Measurements from ENCODE around the gene MYOD1. TPM values are rescaled to one million over a fixed set of nuclear protein-coding genes. Genes with fewer than 3 reads are reported as not detected.

MYOD1 gene
- polyA plus RNA-seq, 4 donors = 0.15 TPM; not detected in 3

DNA sequence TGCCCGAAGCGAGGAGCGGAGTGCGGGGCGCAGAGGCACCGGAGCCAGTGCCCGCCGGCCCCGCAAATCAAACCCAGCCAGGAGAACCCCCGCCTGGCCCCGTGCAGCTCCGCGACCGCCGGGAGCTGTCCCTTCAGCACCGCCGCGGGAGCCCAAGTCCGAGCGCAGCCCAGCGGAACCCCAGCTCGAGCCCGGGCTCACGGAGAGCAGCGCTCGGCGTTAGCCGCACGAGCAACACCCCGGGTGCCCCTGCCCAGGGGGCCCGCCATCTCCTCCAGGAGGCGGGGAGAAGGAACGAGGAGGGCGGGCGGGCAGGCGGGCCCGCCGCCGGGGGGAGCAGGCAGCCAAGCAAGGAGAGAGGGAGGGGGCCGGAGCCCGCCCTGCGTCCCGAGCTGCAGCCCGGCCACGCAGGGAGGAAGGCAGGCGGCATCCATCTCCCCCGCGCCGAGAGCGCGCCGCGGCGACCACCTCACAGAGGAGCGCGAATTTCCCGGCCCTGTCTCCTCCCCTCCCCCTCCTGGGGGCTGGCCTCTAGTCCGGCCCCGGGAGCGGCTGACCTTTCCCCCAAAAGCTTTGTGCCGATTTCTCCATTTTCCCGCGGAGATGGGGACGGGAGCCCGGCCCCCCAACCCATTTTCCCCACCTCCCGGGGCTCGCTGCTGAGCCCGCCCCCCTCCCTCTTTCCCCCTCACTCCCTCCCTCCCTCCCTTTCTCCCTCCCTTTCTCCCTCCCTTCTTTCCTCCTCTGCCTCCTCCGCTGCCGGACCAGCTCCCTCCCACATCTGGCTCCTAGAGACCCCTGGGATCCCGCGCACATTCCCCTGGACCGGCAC is 15.8 kb downstream of the MYOD1 start:
- 2% methylated on average over 47 to 73 of the region's 73 CpGs for WGBS, 3 donors
- Histone ChIP-seq H3K36me3 (ENCODE audit: control insufficient read depth in 3 of 3, insufficient read depth in 2 of 3, low read depth in 1 of 3, low read length in 3 of 3) (no peaks in the 10 kb centered on the region), H3K27ac (ENCODE audit: low read depth in 1 of 3, low read length in 2 of 3) (no peak overlapping the region), H3K4me3 (ENCODE audit: low read depth in 1 of 3, low read length in 3 of 3) (peak overlapping the region in 2 of 3 donors; percentile 18 to 41), H3K4me1 (ENCODE audit: control insufficient read depth in 3 of 3, insufficient read depth in 2 of 3, low read depth in 1 of 3, low read length in 2 of 3) (peaks cover 0 to 4% (median 0%) of the 10 kb centered on the region in 3 donors), H3K9me3 (ENCODE audit: control insufficient read depth in 2 of 2, insufficient read depth in 1 of 2, low read depth in 1 of 2, low read length in 1 of 2) (no peaks in the 10 kb centered on the region), H3K27me3 (ENCODE audit: control insufficient read depth in 3 of 3, insufficient read depth in 3 of 3, low read length in 3 of 3) (peaks cover 10 to 77% (median 39%) of the 10 kb centered on the region in 3 donors)
- FAIRE-seq (no peak), DNase-seq (peak; percentile 38 to 90)

DNA sequence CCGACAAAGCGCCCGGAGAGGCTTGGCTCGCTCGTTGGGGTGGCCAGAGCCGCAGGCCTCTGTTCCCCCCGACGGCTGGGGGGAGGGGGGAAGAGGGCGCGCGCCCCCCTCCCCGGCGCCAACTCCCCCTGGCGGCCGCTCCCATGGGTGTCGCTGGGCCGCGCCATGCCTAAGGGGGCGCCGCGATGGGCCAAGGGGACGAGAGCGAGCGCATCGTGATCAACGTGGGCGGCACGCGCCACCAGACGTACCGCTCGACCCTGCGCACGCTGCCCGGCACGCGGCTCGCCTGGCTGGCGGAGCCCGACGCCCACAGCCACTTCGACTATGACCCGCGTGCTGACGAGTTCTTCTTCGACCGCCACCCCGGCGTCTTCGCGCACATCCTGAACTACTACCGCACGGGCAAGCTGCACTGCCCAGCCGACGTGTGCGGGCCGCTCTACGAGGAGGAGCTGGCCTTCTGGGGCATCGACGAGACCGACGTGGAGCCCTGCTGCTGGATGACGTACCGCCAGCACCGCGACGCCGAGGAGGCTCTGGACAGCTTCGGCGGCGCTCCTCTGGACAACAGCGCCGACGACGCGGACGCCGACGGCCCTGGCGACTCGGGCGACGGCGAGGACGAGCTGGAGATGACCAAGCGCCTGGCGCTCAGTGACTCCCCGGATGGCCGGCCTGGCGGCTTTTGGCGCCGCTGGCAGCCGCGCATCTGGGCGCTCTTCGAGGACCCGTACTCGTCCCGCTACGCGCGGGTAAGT is 16.6 kb downstream of the MYOD1 start:
- Histone ChIP-seq H3K4me3 (ENCODE audit: low read depth in 1 of 3, low read length in 3 of 3) (peak overlapping the region in 1 of 3 donors; percentile 18), H3K27ac (ENCODE audit: low read depth in 1 of 3, low read length in 2 of 3) (no peak overlapping the region), H3K27me3 (ENCODE audit: control insufficient read depth in 3 of 3, insufficient read depth in 3 of 3, low read length in 3 of 3) (peaks cover 10 to 73% (median 39%) of the 10 kb centered on the region in 3 donors), H3K9me3 (ENCODE audit: control insufficient read depth in 2 of 2, insufficient read depth in 1 of 2, low read depth in 1 of 2, low read length in 1 of 2) (no peaks in the 10 kb centered on the region), H3K4me1 (ENCODE audit: control insufficient read depth in 3 of 3, insufficient read depth in 2 of 3, low read depth in 1 of 3, low read length in 2 of 3) (peaks cover 0 to 4% (median 0%) of the 10 kb centered on the region in 3 donors), H3K36me3 (ENCODE audit: control insufficient read depth in 3 of 3, insufficient read depth in 2 of 3, low read depth in 1 of 3, low read length in 3 of 3) (no peaks in the 10 kb centered on the region)
- FAIRE-seq (no peak), DNase-seq (peak in 1 of 2 donors; percentile 28)
- WGBS, 3 donors = 13 to 21% (median 20%) methylated on average over 82 to 102 of the region's 102 CpGs

DNA sequence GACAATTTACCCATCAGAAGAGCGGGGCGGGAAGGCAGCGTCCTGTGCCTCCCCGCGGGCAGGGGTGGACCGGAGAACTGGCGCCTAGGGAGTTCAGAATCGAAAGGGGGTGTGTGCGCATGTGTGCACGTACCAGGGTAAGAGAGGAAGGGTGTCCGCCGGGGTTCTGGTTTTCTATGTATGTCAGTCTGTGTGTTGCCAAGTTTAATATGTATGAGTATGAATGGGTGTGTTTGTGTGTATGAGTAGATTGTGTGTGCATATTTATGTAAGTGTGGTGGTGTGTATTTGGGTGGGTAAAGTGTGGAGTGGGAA is 17.2 kb downstream of the MYOD1 start:
- FAIRE-seq = no peak
- Histone ChIP-seq H3K9me3 (ENCODE audit: control insufficient read depth in 2 of 2, insufficient read depth in 1 of 2, low read depth in 1 of 2, low read length in 1 of 2) (no peaks in the 10 kb centered on the region), H3K27me3 (ENCODE audit: control insufficient read depth in 3 of 3, insufficient read depth in 3 of 3, low read length in 3 of 3) (peaks cover 10 to 73% (median 42%) of the 10 kb centered on the region in 3 donors)

DNA sequence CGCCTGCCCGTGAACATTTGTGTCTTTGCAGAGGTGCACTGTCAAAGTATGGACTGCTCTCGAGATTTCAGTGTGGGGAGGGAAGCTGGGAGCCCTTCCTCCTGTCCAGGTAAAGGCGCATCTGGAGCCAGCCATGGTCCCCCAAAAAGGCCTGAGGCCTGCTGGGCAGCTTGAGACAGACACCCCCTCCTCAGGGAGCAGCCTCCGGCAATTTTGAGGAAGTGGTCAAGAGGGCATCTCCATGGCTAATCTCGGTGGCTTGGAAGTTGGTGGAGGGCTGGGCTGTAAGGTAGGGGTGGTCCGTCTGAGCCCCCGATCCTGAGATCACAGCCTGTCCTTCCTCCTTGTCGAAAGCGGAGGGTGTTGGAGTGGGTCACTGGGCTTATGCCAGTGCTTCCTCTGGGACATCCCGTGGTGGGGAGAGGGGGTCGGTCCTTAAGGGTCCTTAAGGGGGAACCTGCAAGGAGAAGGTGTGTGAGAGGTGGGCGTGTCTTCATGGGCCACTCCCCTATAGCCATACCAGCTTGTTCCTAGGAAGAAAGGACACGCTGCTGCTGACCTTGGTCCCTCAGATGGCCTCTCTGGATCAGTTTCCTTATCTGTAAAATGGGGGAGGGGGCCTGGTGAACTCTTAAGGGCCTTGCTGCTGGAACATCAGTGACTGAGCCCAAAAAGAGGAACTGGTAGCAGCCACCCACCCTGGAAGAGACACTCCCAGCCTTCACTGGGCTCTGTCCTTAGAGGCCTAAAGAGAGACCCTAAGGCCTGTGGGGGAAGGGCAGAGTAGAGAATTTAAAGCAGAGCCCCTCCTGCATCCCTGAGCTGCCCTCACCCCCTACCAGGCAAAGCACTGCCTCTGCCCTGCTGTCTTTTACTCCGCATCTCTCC is 17.8 kb downstream of the MYOD1 start:
- no peak overlapping the region for H3K27ac ChIP-seq (ENCODE audit: low read depth in 1 of 3, low read length in 2 of 3)
- no peak overlapping the region for H3K4me3 ChIP-seq (ENCODE audit: low read depth in 1 of 3, low read length in 3 of 3)
- peaks cover 0 to 4% (median 0%) of the 10 kb centered on the region in 3 donors for H3K4me1 ChIP-seq (ENCODE audit: control insufficient read depth in 3 of 3, insufficient read depth in 2 of 3, low read depth in 1 of 3, low read length in 2 of 3)
- no peak for DNase-seq
- FAIRE-seq = no peak
- no peaks in the 10 kb centered on the region for H3K9me3 ChIP-seq (ENCODE audit: control insufficient read depth in 2 of 2, insufficient read depth in 1 of 2, low read depth in 1 of 2, low read length in 1 of 2)
- WGBS, 3 donors = 54 to 65% (median 56%) methylated on average over 15 of the region's 15 CpGs
- no peaks in the 10 kb centered on the region for H3K36me3 ChIP-seq (ENCODE audit: control insufficient read depth in 3 of 3, insufficient read depth in 2 of 3, low read depth in 1 of 3, low read length in 3 of 3)
- peaks cover 10 to 67% (median 42%) of the 10 kb centered on the region in 3 donors for H3K27me3 ChIP-seq (ENCODE audit: control insufficient read depth in 3 of 3, insufficient read depth in 3 of 3, low read length in 3 of 3)

More for the DNA sequence above, 17.2 kb downstream of the MYOD1 start:
- Histone ChIP-seq H3K36me3 (ENCODE audit: control insufficient read depth in 3 of 3, insufficient read depth in 2 of 3, low read depth in 1 of 3, low read length in 3 of 3) (no peaks in the 10 kb centered on the region), H3K4me3 (ENCODE audit: low read depth in 1 of 3, low read length in 3 of 3) (no peak overlapping the region), H3K4me1 (ENCODE audit: control insufficient read depth in 3 of 3, insufficient read depth in 2 of 3, low read depth in 1 of 3, low read length in 2 of 3) (peaks cover 0 to 4% (median 0%) of the 10 kb centered on the region in 3 donors), H3K27ac (ENCODE audit: low read depth in 1 of 3, low read length in 2 of 3) (no peak overlapping the region)
- 24 to 47% (median 37%) methylated on average over 12 of the region's 12 CpGs for WGBS, 3 donors
- DNase-seq = no peak

DNA sequence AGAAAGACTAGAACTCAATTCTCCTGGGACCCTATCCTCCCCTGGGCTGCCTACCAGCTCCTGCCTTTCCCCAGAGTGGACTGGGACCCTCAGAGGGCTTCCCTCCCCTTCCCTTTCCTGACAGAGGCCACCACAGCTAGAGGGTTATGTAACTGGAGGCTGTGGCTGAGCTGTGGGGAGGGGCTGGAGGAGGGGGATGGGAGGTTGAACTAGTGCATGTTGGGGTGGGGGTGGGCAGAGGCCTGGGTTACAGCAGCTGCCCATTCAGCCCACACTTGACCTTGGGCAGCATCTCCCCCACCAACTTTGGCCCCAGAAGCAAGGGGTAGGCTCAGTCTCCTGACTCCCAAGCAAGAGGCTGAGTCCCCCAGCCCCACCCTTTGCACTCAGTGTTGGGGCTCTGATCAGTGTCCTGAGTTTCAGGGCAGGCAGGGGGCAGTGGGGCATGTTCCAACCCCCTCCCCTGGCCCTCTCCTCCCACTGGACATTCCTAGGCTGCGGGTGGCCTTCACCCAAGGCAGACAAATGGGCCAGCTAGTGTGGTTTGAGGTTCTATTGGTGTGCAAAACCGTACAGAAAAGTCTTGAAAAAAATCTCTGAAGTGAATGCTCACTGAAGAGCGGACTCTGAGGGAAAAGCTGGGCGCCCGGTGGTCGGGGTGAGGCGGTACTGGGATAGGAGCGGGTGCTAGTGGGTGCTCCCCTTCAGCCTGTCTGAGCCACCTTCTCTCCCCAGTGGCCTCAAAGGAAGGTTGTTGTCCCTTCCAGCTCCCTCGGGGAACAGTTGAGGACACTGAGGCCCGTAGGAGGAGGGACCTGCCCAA is 19.0 kb downstream of the MYOD1 start:
- DNase-seq (no peak), FAIRE-seq (no peak)
- Histone ChIP-seq H3K4me1 (ENCODE audit: control insufficient read depth in 3 of 3, insufficient read depth in 2 of 3, low read depth in 1 of 3, low read length in 2 of 3) (peaks cover 0 to 4% (median 0%) of the 10 kb centered on the region in 3 donors), H3K27ac (ENCODE audit: low read depth in 1 of 3, low read length in 2 of 3) (no peak overlapping the region), H3K27me3 (ENCODE audit: control insufficient read depth in 3 of 3, insufficient read depth in 3 of 3, low read length in 3 of 3) (peaks cover 10 to 55% (median 40%) of the 10 kb centered on the region in 3 donors), H3K36me3 (ENCODE audit: control insufficient read depth in 3 of 3, insufficient read depth in 2 of 3, low read depth in 1 of 3, low read length in 3 of 3) (no peaks in the 10 kb centered on the region), H3K9me3 (ENCODE audit: control insufficient read depth in 2 of 2, insufficient read depth in 1 of 2, low read depth in 1 of 2, low read length in 1 of 2) (no peaks in the 10 kb centered on the region), H3K4me3 (ENCODE audit: low read depth in 1 of 3, low read length in 3 of 3) (no peak overlapping the region)
- WGBS, 3 donors = 42 to 52% (median 44%) methylated on average over 10 of the region's 10 CpGs

DNA sequence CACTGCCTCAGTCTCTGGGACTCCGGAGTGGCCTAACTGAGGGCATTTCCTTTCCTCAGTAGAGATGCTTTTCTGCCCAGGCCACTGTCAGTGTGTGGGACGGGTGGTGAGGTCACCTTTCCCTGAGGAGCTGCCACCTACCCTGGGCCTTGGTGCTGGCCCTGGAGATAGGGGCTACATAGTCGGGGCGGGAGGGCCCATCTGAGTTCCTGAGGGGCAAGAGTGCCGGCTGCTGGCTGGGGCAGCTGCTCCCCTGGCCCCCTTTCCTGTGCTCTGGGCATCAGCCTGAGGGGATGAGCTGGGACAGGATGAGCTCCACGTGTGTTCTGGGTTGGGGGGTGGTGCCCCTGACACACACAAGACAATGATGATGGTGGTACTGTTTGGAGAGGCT is 20.6 kb downstream of the MYOD1 start:
- WGBS, 3 donors = 57 to 73% (median 68%) methylated on average over 6 of the region's 6 CpGs
- H3K27me3 ChIP-seq (ENCODE audit: control insufficient read depth in 3 of 3, insufficient read depth in 3 of 3, low read length in 3 of 3) = peaks cover 10 to 47% (median 31%) of the 10 kb centered on the region in 3 donors
- no peak for DNase-seq

DNA sequence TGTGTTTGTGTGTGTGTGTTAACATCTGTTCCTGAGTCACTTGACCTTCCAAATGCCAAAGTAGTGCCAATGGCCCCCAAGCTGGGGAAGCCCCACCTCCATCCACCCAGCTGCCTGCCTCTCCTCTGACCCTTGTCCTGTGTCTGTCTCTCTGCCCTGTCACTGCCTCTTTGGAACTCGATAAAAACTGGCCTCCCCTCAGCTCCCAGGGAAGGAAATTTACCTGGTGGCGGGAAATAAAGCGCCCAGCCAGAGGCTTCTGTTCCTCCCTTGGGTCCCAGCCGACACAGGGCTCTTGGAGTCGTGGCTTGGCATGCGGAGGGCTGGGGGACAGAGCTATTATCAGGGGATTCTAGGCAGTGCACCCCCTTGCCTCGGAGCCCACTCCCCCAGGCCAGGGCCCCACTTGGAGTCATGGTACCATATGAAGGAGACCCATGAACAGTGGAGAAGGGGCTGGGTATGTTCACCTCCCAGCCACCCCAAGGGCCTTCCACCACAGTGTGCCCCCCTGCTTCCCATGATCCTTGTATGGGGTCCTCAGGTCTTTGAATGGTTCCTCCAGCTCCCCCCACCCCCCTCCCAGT is 21.4 kb downstream of the MYOD1 start:
- no peaks in the 10 kb centered on the region for H3K9me3 ChIP-seq (ENCODE audit: control insufficient read depth in 2 of 2, insufficient read depth in 1 of 2, low read depth in 1 of 2, low read length in 1 of 2)
- H3K36me3 ChIP-seq (ENCODE audit: control insufficient read depth in 3 of 3, insufficient read depth in 2 of 3, low read depth in 1 of 3, low read length in 3 of 3) = no peaks in the 10 kb centered on the region
- FAIRE-seq (no peak), DNase-seq (peak in 1 of 2 donors; percentile 14)
- H3K27me3 ChIP-seq (ENCODE audit: control insufficient read depth in 3 of 3, insufficient read depth in 3 of 3, low read length in 3 of 3) = peaks cover 8 to 43% (median 31%) of the 10 kb centered on the region in 3 donors
- WGBS, 3 donors = 35 to 59% (median 45%) methylated on average over 7 of the region's 7 CpGs
- H3K4me3 ChIP-seq (ENCODE audit: low read depth in 1 of 3, low read length in 3 of 3) = no peak overlapping the region
- no peak overlapping the region for H3K27ac ChIP-seq (ENCODE audit: low read depth in 1 of 3, low read length in 2 of 3)
- H3K4me1 ChIP-seq (ENCODE audit: control insufficient read depth in 3 of 3, insufficient read depth in 2 of 3, low read depth in 1 of 3, low read length in 2 of 3) = no peaks in the 10 kb centered on the region

More for the DNA sequence above, 20.6 kb downstream of the MYOD1 start:
- Histone ChIP-seq H3K27ac (ENCODE audit: low read depth in 1 of 3, low read length in 2 of 3) (no peak overlapping the region), H3K4me1 (ENCODE audit: control insufficient read depth in 3 of 3, insufficient read depth in 2 of 3, low read depth in 1 of 3, low read length in 2 of 3) (no peaks in the 10 kb centered on the region), H3K9me3 (ENCODE audit: control insufficient read depth in 2 of 2, insufficient read depth in 1 of 2, low read depth in 1 of 2, low read length in 1 of 2) (no peaks in the 10 kb centered on the region), H3K36me3 (ENCODE audit: control insufficient read depth in 3 of 3, insufficient read depth in 2 of 3, low read depth in 1 of 3, low read length in 3 of 3) (no peaks in the 10 kb centered on the region), H3K4me3 (ENCODE audit: low read depth in 1 of 3, low read length in 3 of 3) (no peak overlapping the region)
- FAIRE-seq = no peak
